Activated B cell treated with CpG ODN at 0.5 μM for 24 hours (primary cell): ENCODE data around the gene GBGT1. TPM values are rescaled to one million over a fixed set of nuclear protein-coding genes. Genes with fewer than 3 reads are reported as not detected.

Experiments used
- ATAC-seq: fragments of 200-7000 bp; cut with Tn5 transposase; one replicate; pipeline ENCODE4 v1.10.0; 2021; ENCODE audit warnings: low read depth, mild to moderate bottlenecking, moderate library complexity
- CTCF ChIA-PET: fragments of 350-600 bp; sonication (Branson Sonifier 250); formaldehyde crosslinking; loops from one replicate; lab custom pipeline; 2021; ENCODE audit warnings: antibody characterized with exemption; lab: Charles Lee
- POLR2A ChIA-PET: fragments of 350-600 bp; sonication (Branson Sonifier 250); formaldehyde crosslinking; loops from one replicate; lab custom pipeline; 2021; ENCODE audit warnings: antibody characterized with exemption; lab: Charles Lee
- DNase-seq: peaks from one replicate; pipeline ENCODE4 v3.0.0; 2022
- H3K27ac Mint-ChIP-seq: one replicate; pipeline ENCODE4 v1.8.0; 2020; ENCODE audit warnings: mixed read lengths
- H3K27me3 Mint-ChIP-seq: one replicate; pipeline ENCODE4 v1.8.0; 2021; ENCODE audit warnings: mixed read lengths
- H3K36me3 Mint-ChIP-seq: one replicate; pipeline ENCODE4 v1.8.0; 2021; ENCODE audit warnings: low read depth, mixed read lengths
- H3K4me1 Mint-ChIP-seq: one replicate; pipeline ENCODE4 v1.8.0; 2021; ENCODE audit warnings: mixed read lengths
- H3K4me3 Mint-ChIP-seq: one replicate; pipeline ENCODE4 v1.8.0; 2020; ENCODE audit warnings: mild to moderate bottlenecking, mixed read lengths
- H3K9me3 Mint-ChIP-seq: one replicate; pipeline ENCODE4 v1.8.0; 2020; ENCODE audit warnings: mixed read lengths
- intact Hi-C: fragments of 100-400 bp; cut with micrococcal nuclease; formaldehyde crosslinking; loops from one replicate; pipeline ENCODE4 v1.15.1; 2024
- total RNA-seq: library from RNA; stranded (reverse); gene quantifications from 2 replicates; pipeline ENCODE4 v1.2.3, GENCODE V29; 2022
- TF ChIP-seq, protein P1 (sequence below): fragments of 200-600 bp; IDR thresholded peaks from one replicate; pipeline ENCODE4 v1.8.0; 2022; ENCODE audit warnings: antibody characterized with exemption, mild to moderate bottlenecking

GBGT1 gene
- total RNA-seq, 1 donor from 2014 or later: 49.5 TPM

DNA sequence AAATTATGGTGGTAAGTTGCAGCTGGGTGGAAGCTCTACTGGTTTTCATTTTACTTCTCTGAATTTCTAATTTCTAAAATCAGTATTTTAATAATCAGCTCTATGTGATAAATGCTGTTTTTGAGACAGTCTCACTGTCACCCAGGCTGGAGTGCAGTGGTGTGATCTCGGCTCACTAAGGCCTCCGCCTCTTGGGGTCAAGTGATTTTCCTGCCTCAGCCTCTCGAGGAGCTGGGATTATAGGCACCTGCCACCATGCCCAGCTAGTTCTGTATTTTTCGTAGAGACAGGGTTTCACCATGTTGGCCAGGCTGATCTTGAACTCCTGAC lies 41.1 kb downstream of the GBGT1 start:
- Mint-ChIP-seq H3K4me1 (peaks cover 73% of the 10 kb centered on the region), H3K4me3 (no peak overlapping the region), H3K9me3 (no peaks in the 10 kb centered on the region), H3K27ac (peak overlapping the region; percentile 94), H3K36me3 (peaks cover 3% of the 10 kb centered on the region), H3K27me3 (no peaks in the 10 kb centered on the region)
- ATAC-seq: no peak
- POLR2A ChIA-PET: interaction anchor here (0.9 to 1.9 kb wide), 3 partner anchors 8 to 27 kb away, joined by 3 to 5 read pairs (median 4); no protein-coding TSS in a partner anchor
- DNase-seq: no peak
- TF ChIP-seq, protein P1, sequence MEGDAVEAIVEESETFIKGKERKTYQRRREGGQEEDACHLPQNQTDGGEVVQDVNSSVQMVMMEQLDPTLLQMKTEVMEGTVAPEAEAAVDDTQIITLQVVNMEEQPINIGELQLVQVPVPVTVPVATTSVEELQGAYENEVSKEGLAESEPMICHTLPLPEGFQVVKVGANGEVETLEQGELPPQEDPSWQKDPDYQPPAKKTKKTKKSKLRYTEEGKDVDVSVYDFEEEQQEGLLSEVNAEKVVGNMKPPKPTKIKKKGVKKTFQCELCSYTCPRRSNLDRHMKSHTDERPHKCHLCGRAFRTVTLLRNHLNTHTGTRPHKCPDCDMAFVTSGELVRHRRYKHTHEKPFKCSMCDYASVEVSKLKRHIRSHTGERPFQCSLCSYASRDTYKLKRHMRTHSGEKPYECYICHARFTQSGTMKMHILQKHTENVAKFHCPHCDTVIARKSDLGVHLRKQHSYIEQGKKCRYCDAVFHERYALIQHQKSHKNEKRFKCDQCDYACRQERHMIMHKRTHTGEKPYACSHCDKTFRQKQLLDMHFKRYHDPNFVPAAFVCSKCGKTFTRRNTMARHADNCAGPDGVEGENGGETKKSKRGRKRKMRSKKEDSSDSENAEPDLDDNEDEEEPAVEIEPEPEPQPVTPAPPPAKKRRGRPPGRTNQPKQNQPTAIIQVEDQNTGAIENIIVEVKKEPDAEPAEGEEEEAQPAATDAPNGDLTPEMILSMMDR: no peak
- CTCF ChIA-PET: interaction anchor here (1.3 to 4.2 kb wide), 2 partner anchors 22 to 25 kb away, joined by 4 to 20 read pairs; no protein-coding TSS in a partner anchor
- intact Hi-C loops: no loop called here

DNA sequence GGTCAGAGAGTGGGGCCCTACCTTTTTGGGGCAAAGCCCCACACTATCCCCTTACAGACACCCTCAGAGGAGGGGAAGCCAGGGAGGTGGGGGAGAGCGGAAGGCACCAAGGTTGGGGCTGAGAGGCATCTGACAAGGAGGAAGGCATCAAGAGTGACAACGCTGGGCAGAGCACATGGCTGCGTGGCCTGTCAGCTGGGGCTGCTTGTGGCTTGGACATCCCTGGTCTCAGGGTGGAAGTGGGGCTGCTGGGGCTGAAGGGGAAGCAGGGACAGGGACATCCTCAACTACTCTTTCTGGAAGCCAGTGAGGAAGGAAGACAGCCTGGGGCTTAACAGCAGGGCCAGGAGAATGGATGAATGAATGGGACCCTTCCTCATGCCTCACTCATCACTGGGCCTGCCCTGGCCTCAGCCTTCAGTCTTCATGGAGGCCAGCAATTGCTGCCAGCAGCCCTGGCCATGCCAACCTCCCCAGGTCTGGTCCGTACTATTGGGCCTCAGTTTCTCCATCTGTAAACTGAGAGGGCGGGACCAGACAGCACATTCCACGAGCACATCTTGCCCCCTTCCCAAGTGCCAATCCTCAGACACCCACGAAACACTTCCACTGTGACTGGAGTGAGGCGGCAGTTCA lies 41.7 kb downstream of the GBGT1 start:
- H3K9me3 Mint-ChIP-seq: no peaks in the 10 kb centered on the region

DNA sequence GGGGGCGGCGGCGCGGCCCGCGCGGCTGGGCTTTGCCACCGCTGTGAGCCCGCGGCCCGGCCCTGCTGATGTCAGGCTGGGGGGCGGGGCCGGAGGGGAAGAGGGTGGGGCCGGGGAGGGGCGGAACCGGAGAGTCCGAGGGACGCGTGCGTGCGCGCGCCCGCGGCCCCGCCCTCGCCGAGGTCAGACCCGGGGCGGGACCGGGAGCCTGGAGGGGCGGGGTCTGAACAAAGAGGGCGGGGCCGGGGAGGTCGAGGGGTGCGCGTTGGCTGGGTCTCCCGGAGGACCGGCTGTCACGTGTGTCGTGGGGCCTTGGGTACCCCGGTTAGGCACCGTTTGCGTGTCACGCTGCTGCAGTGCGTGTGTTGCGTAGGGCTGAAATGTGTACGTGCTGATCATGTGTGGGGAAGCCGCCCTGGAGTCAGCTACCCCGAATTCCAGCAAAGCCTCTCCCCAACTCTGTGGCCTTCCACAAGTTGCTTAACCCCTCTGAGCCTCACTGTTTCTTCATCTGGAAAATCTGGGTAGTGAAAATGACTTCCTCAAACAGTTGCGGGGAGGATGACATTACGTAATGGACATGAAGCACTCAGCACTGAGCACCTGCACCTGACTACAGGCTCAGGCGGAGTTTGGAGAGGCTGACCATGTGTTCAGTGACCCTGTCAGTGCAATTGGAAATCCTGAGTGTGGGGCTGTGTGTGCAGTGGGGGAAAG lies 42.4 kb downstream of the GBGT1 start, which contains the start of gene RALGDS:
RALGDS (minus strand) TSS at position 43 of the 717 bp plus-strand sequence. CDS start 86 bp downstream, outside the sequence.
- intact Hi-C loops: loop anchor here (1.0 kb wide), 5 partner anchors 8 to 91 kb away; partner anchors contain the start of gene GTF3C5
- TF ChIP-seq, protein P1: no peak
- ATAC-seq (peak; percentile 81), DNase-seq (peak; percentile 86)
- Mint-ChIP-seq H3K27me3 (no peaks in the 10 kb centered on the region), H3K9me3 (no peaks in the 10 kb centered on the region), H3K4me3 (peak within 1 kb of the TSS; percentile 82), H3K4me1 (peaks cover 68% of the 10 kb centered on the region), H3K27ac (peak within 1 kb of the TSS; percentile 94), H3K36me3 (peaks cover 3% of the 10 kb centered on the region)
- CTCF ChIA-PET: interaction anchor here (1.7 to 4.2 kb wide), 2 partner anchors 23 to 26 kb away, joined by 4 to 20 read pairs; no protein-coding TSS in a partner anchor
- POLR2A ChIA-PET: interaction anchor here (1.7 to 1.9 kb wide), 2 partner anchors 10 to 12 kb away, joined by 5 read pairs; no protein-coding TSS in a partner anchor

More for the DNA sequence above, 41.7 kb downstream of the GBGT1 start:
- DNase-seq: no peak
- intact Hi-C loops: loop anchor here (1.0 kb wide), 5 partner anchors 9 to 92 kb away; partner anchors contain the start of gene GTF3C5
- Mint-ChIP-seq H3K4me3 (peak overlapping the region; percentile 82), H3K27me3 (no peaks in the 10 kb centered on the region), H3K4me1 (peaks cover 70% of the 10 kb centered on the region), H3K27ac (peak overlapping the region; percentile 94), H3K36me3 (peaks cover 3% of the 10 kb centered on the region)
- ChIA-PET POLR2A (interaction anchor here (1.1 to 1.9 kb wide), 3 partner anchors 9 to 27 kb away, joined by 3 to 5 read pairs (median 5); no protein-coding TSS in a partner anchor), CTCF (interaction anchor here (1.3 to 4.2 kb wide), 3 partner anchors 22 to 26 kb away, joined by 4 to 20 read pairs (median 4); no protein-coding TSS in a partner anchor)
- ATAC-seq: no peak
- TF ChIP-seq, protein P1: no peak

DNA sequence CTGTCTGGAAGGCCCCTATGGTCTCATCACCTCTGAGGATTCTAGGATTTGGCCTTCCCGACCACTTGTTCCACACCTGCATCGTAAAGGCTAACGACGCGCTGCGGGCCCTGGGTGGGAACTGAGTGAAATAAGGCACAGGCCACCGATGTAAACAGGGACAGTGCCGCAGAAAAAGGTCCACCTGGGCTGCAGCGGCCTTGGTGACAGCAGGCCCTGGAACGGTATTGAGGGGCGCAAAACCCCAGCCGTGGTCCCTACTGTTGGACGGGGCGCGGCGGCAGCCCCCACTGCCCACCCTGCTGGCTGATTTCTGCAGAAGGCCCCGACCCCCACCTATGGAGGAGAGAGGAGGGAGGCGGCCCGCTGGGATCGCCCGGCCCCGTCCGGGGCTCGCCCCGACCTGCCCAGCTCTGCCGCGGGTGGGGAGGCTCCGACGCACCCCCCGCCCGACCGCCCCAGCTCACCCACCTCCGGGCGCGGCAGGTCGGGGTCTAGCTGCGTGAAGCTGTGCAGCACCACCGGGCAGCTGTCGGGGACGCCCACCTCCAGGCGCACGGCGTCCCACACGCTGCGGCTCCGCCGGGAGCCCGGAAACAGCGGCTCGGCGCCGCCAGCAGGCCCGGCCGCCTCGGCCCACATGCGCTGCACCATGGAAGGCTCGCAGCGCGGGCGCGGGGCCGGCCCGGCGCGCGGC lies 43.1 kb downstream of the GBGT1 start:
- peak overlapping the region; percentile 82 for H3K4me3 Mint-ChIP-seq
- H3K27me3 Mint-ChIP-seq: no peaks in the 10 kb centered on the region
- TF ChIP-seq, protein P1: no peak
- peak overlapping the region; percentile 46 for H3K27ac Mint-ChIP-seq
- ChIA-PET CTCF (interaction anchor here (1.7 to 4.2 kb wide), 2 partner anchors 23 to 27 kb away, joined by 4 to 20 read pairs; no protein-coding TSS in a partner anchor), POLR2A (interaction anchor here (1.7 to 1.9 kb wide), 2 partner anchors 10 to 13 kb away, joined by 5 read pairs; no protein-coding TSS in a partner anchor)
- peaks cover 67% of the 10 kb centered on the region for H3K4me1 Mint-ChIP-seq
- intact Hi-C loops: loop anchor here (1.0 kb wide), 5 partner anchors 7 to 90 kb away; partner anchors contain the start of gene GTF3C5
- peak; percentile 16 for ATAC-seq
- no peak for DNase-seq
- H3K36me3 Mint-ChIP-seq: peaks cover 3% of the 10 kb centered on the region
- no peaks in the 10 kb centered on the region for H3K9me3 Mint-ChIP-seq
